Effector CD8-positive, alpha-beta T cell (primary cell): ENCODE measurements around the gene CDC25A.
"Not testable (repeated sequence)": the region's sequence is repeated elsewhere in the genome, so short reads cannot be mapped to it uniquely, and the experiment has no call there.

Experiments used
- DNase-seq: peaks from one replicate; lab custom pipeline; 2025; lab: John Stamatoyannopoulos, UW
- total RNA-seq, 4 experiments: gene quantifications; one replicate each; lab custom pipeline; 2026; lab: John Stamatoyannopoulos, UW

The CDC25A gene
- 0.24 to 2.4 (median 1.5) reads per million in 4 experiments for total RNA-seq

DNA sequence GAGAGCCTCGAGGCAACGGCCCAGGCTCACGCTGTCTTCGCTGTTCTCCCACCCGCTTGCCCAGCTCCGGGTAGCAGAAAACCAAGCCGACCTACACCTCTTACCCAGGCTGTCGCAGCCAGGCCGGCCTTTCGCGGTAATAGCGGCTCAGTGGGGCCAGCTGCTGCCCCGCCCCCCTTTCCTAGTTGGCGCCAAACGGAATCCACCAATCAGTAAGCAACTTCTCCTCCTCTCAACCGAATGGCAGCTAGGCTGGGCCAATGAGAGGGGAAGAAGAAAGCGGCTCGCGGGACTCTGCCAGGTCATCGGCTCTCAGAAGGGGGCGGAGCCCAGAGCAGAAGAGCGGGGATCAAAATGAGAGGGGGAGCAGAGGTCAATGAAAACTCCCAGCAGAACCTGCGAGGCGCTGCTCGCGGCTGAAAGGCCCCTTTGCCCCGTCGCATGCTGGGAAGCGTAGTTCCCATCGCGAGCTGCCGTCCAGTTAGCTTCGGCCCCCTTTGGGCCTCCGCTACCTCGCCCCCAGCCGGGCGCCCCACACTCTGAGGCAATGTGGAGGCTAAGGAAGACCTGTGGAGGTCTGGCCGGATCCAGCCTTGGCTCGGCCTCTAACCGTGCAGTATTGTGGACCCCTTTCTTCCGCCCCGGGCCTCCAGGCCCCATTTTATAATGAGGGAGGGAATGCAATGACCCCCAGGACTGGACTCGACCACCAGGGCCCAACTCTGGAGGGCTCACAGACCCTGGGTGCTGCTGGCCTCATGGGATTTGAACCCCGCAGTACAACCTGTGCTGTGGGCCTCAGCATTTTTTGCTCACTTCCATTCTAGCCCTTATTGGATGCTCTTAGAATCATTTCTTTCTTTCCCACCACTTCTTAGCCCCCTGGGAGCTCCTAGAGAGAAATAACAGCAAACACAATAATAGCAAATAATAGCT, at the start of gene CDC25A:
CDC25A (minus strand) TSS at position 152 of the 936 bp plus-strand sequence. CDS start 470 bp downstream, outside the sequence.
- DNase-seq = peak; percentile 86

DNA sequence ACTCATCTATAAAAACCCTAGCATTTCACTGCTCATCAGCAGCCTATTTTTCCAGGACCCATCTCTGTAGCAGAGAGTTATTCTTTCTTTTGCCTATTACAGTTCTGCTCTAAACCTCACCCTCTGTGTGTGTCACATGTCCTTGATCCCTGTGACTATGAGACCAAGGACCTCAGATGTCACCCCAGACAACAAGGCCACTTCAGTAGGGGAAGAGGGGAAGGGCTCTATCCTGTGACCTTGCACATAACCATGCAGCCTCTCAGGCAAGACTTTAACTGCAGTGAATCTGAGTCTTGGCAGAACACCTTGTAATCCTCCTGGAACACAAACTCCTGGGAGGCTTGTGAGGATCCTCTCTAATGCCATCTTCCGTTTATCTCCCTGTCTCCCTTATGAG, 48.3 kb upstream of the CDC25A start:
- no peak for DNase-seq

DNA sequence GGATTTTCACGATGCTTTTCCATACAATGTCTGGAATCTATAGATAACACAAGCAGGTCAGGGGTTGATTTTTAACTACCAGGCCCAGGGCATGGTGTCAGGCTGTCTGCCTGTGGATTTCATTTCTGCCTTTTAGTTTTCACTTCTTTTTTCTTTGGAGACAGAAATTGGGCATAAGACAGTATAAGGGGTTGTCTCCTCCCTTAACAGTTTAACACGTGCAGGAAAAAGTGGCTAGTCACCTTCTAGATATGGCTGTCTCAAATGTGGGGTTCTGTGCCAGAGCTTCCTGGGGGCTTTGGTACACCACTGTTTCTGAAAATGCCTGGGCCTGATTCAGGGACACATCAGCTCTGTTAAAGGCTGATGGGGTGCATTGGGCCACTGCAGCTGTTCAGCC, 45.3 kb upstream of the CDC25A start:
- no peak for DNase-seq

GRCh38 chr3:48232734-48233133, 44.5 kb upstream of the CDC25A start:
- DNase-seq = peak; percentile 48

DNA sequence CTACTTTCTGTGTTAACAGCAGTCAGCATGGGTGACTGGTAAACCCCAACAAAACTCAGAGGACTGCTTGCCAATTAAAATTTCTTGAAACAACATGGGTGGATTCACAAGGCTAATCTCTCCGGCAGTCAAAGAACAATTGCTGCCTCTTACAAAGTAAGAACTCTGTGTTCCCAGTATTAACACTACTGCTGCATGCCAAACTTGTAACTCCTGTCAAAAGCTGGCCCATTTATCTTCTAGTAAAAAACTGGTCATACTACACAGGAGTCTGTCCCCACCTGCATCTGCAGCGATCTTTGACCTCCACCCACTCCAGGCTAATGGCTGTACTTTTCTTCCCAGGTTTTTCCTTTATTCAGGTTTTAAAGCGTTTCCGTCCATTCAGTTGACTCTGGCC, 44.0 kb upstream of the CDC25A start:
- DNase-seq = no peak

- no peak for DNase-seq
These were observed 38.7 kb upstream of the CDC25A start for GRCh38 chr3:48226939-48227338.

GRCh38 chr3:48225587-48225986, 37.4 kb upstream of the CDC25A start:
- DNase-seq = no peak

- no peak for DNase-seq
These were observed 34.6 kb upstream of the CDC25A start, which contains the start of gene CAMP for GRCh38 chr3:48222616-48223513. Gene CAMP, plus strand, starts transcription at chr3:48223495. Its CDS starts 17 bp downstream, at chr3:48223512.

- DNase-seq = no peak
These were observed 32.5 kb upstream of the CDC25A start for GRCh38 chr3:48220746-48221145.

DNA sequence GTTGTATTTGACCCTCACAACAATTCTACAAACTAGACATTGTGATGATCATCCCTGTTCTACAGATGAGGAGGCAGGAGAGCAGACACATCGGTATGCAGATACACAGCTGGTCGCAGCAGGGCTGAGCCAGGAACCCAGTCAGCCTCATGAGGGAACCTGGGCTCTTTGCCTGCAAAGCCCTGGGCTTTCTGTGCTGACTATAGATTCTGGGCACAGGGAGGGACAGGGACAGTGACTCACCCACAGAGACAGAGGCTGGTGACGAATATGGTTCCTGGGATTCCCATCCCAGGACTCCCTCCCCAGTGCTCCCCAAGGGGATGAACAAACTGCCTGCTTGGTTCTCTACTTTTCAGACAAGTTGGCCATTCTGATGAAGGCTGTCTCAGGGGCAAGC, 31.3 kb upstream of the CDC25A start:
- no peak for DNase-seq

- DNase-seq = no peak
These were observed 30.3 kb upstream of the CDC25A start for GRCh38 chr3:48218537-48218936.

GRCh38 chr3:48217449-48217848, 29.2 kb upstream of the CDC25A start:
- no peak for DNase-seq

GRCh38 chr3:48215876-48216275, 27.7 kb upstream of the CDC25A start:
- no peak for DNase-seq

DNA sequence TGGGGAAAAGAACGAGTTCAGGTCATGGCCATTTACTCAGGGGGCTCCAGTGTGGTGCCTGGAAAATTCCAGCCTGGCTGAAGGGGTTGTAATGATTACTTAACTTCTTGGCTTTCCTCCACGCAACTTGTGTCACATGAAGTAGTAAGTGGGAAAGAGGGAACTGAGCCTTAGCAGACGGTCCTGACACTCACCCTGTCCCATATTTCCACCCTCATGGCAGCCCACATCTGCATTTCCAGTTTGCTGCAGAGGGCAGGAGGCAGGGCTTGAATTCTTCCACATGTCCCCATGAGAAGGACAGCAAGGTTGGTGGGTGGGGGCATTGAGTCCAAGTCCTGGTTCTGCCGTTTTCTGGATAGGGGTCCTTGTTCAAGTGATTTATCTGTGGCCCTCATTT, 27.2 kb upstream of the CDC25A start:
- DNase-seq = no peak

DNA sequence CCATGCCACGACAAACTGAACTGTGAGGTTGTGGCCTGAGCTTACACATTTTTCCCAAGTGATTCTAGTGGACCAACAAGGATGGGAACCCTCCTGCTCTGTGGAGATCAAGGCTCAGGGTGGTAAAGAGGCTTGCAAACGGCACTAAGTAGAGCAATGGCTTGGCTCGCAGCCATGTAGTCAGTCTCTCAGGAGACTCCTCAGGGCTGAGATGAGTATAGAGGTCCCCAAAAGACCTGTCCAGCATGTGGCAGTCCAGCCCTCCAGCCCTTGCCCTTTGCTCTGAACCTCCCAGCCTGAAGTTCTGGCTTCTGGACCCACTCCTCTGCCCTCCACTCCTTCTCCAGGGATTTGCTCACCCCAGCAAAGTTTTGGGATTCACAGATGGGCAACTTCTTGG, 26.8 kb upstream of the CDC25A start:
- DNase-seq = no peak

- no peak for DNase-seq
These were observed 26.0 kb upstream of the CDC25A start for GRCh38 chr3:48214225-48214624.

DNA sequence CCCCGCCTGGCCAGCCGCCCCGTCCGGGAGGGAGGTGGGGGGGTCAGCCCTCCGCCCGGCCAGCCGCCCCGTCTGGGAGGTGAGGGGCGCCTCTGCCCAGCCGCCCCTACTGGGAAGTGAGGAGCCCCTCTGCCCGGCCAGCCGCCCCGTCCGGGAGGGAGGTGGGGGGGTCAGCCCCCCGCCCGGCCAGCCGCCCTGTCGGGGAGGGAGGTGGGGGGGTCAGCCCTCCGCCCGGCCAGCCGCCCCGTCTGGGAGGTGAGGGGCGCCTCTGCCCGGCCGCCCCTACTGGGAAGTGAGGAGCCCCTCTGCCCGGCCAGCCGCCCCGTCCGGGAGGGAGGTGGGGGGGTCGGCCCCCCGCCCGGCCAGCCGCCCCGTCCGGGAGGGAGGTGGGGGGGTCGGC, 23.6 kb upstream of the CDC25A start:
- DNase-seq = not testable (repeated sequence)

DNA sequence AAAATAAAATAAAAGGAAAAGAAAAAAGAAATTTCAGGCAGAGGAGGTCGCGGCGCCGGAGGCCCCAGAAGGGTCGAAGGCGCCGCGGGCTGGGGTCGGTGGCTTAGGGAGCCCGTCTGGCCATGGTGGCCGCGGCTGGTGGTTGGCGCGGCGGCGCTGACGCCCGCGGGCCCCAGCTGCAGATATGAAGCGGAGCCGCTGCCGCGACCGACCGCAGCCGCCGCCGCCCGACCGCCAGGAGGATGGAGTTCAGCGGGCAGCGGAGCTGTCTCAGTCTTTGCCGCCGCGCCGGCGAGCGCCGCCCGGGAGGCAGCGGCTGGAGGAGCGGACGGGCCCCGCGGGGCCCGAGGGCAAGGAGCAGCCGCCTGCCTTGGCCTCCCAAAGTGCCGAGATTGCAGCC, 22.3 kb upstream of the CDC25A start:
- not testable (repeated sequence) for DNase-seq

DNA sequence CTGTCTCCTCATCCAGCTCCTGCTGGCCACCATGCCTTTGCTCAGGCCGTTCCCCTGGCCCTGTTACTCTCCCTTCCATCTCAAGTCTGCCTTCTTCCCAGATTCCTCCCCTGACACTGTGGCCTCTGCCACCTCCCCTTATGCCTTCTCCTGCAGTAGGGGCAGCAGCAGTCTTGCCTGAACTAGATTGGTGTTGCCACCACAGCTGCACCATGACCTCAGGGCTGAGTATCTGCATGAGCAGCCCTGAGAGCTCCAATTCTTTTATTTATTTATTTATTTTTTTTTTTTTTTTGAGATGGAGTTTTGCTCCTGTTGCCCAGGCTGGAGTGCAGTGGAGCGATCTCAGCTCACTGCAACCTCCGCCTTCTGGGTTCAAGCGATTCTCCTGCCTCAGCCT, 21.2 kb upstream of the CDC25A start:
- no peak for DNase-seq

DNA sequence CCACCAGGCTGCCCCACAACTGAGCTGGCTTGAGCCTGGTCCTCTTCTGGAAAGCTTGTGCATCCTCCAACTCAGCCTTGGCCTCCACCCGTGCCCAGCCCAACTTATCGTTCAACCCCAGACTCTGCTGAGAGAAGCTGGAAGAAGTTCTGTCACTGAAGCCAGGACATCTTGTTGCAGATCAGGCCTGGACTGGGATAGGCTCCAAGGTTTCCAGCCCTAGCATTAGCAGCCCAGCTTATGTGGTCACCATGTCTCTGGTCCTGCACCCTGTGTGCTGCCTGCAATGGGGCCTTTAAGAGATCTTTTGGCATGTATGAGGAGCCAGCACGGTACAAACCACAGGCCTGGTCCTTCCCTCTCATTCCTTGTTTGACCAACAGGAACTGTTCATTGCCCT, 19.9 kb upstream of the CDC25A start:
- no peak for DNase-seq

- no peak for DNase-seq
These were observed 14.4 kb upstream of the CDC25A start for GRCh38 chr3:48202632-48203031.

GRCh38 chr3:48199117-48199516, 10.9 kb upstream of the CDC25A start:
- no peak for DNase-seq

GRCh38 chr3:48196611-48197010, 8.4 kb upstream of the CDC25A start:
- no peak for DNase-seq
